Neuronal stem cell (in vitro differentiated cells): Measurements from ENCODE around the gene TUBGCP5.
A peak's percentile ranks its signal among the peaks of the same experiment; 100 is the strongest.

ENCODE experiments used
- DNase-seq: peaks from one replicate; pipeline ENCODE4 v3.0.0-alpha.2; 2013; ENCODE audit warnings: low spot score
- H2AFZ ChIP-seq: one replicate; pipeline ENCODE4 v1.6.1; 2013; ENCODE audit warnings: mild to moderate bottlenecking, low read length, inconsistent platforms
- H2AK5ac ChIP-seq: 2 replicates; pipeline ENCODE4 v1.6.1; 2013; ENCODE audit warnings: low read depth, mild to moderate bottlenecking, inconsistent platforms, low read length, moderate library complexity, mixed read lengths
- H2BK120ac ChIP-seq: 2 replicates; pipeline ENCODE4 v1.6.1; 2013; ENCODE audit warnings: low read depth, mild to moderate bottlenecking, inconsistent platforms, low read length, moderate library complexity, mixed read lengths
- H2BK12ac ChIP-seq: one replicate; pipeline ENCODE4 v1.6.1; 2013; ENCODE audit warnings: low read length, inconsistent platforms
- H2BK15ac ChIP-seq: 2 replicates; pipeline ENCODE4 v1.6.1; 2013; ENCODE audit warnings: mild to moderate bottlenecking, low read length, inconsistent platforms, mixed read lengths
- H2BK5ac ChIP-seq: one replicate; pipeline ENCODE4 v1.6.1; 2013; ENCODE audit warnings: inconsistent platforms, mild to moderate bottlenecking, low read length, moderate library complexity
- H3K14ac ChIP-seq: one replicate; pipeline ENCODE4 v1.6.1; 2013; ENCODE audit warnings: low read length, inconsistent platforms
- H3K18ac ChIP-seq: 2 replicates; pipeline ENCODE4 v1.6.1; 2013; ENCODE audit warnings: low read length, inconsistent platforms
- H3K23ac ChIP-seq: 2 replicates; pipeline ENCODE4 v1.6.1; 2013; ENCODE audit warnings: low read depth, mild to moderate bottlenecking, mixed read lengths, low read length, inconsistent platforms; ENCODE audit not compliant: poor library complexity
- H3K27ac ChIP-seq: replicated peaks from 3 replicates; pipeline ENCODE4 v1.5.1; 2013; ENCODE audit warnings: low read length, inconsistent platforms
- H3K27me3 ChIP-seq, 3 experiments: 2 replicates each; pipeline ENCODE4 v1.6.1; 2013; ENCODE audit warnings: low read length in 3 of 3, mild to moderate bottlenecking in 2 of 3, inconsistent platforms in 1 of 3, low read depth in 1 of 3, mixed read lengths in 1 of 3, moderate library complexity in 1 of 3; ENCODE audit not compliant: control insufficient read depth in 3 of 3, insufficient read depth in 3 of 3
- H3K36me3 ChIP-seq, 2 donors: replicated peaks in 1 of 2; 2 replicates each; pipeline ENCODE4 v1.6.1; 2013; ENCODE audit warnings: low read length in 2 of 2; ENCODE audit not compliant: control insufficient read depth in 2 of 2, insufficient read depth in 2 of 2
- H3K4ac ChIP-seq: 2 replicates; pipeline ENCODE4 v1.6.1; 2013; ENCODE audit warnings: inconsistent platforms, mild to moderate bottlenecking, low read length, moderate library complexity
- H3K4me1 ChIP-seq, 2 donors: 1 replicate in 1 of 2; 2 replicates in 1 of 2; pipeline ENCODE4 v1.6.1; 2013; ENCODE audit warnings: low read length in 2 of 2, low read depth in 1 of 2; ENCODE audit not compliant: control insufficient read depth in 2 of 2, insufficient read depth in 1 of 2
- H3K4me2 ChIP-seq: one replicate; pipeline ENCODE4 v1.6.1; 2013; ENCODE audit warnings: mild to moderate bottlenecking, low read length, inconsistent platforms; ENCODE audit not compliant: insufficient read depth, poor library complexity, severe bottlenecking
- H3K4me3 ChIP-seq, 2 donors: 2 replicates each; pipeline ENCODE4 v1.5.1; 2013; ENCODE audit warnings: low read length in 2 of 2, mild to moderate bottlenecking in 2 of 2, inconsistent platforms in 1 of 2, moderate library complexity in 1 of 2
- H3K79me1 ChIP-seq: one replicate; pipeline ENCODE4 v1.6.1; 2013; ENCODE audit warnings: low read depth, mild to moderate bottlenecking, inconsistent platforms, low read length, moderate library complexity
- H3K9ac ChIP-seq: one replicate; pipeline ENCODE4 v1.6.1; 2013; ENCODE audit warnings: mild to moderate bottlenecking, low read depth, low read length, inconsistent platforms; ENCODE audit not compliant: poor library complexity
- H3K9me3 ChIP-seq, 2 donors: replicated peaks in 1 of 2; 2 replicates each; pipeline versions ENCODE3 to v1.6.1; 2013; ENCODE audit warnings: low read length in 2 of 2, mild to moderate bottlenecking in 2 of 2, inconsistent platforms in 1 of 2, low read depth in 1 of 2, mixed read lengths in 1 of 2, moderate library complexity in 1 of 2; ENCODE audit not compliant: control insufficient read depth in 2 of 2, insufficient read depth in 1 of 2
- H4K8ac ChIP-seq: one replicate; pipeline ENCODE4 v1.6.1; 2013; ENCODE audit warnings: low read depth, mild to moderate bottlenecking, inconsistent platforms, low read length, moderate library complexity
- H4K91ac ChIP-seq: one replicate; pipeline ENCODE4 v1.6.1; 2013; ENCODE audit warnings: low read length, low read depth, mild to moderate bottlenecking, inconsistent platforms; ENCODE audit not compliant: poor library complexity
- WGBS, 2 donors: extraction: QIAGEN DNeasy Blood & Tissue Kit; methylation state at CpG; one replicate each; pipeline ENCODE4 v1.1.7; 2013; ENCODE audit warnings: missing lambda C conversion rate in 2 of 2, mixed read lengths in 1 of 2; ENCODE audit not compliant: insufficient read length in 2 of 2, insufficient replicate concordance in 1 of 2; ENCODE audit errors: extremely low coverage in 2 of 2; 5-methylcytosine and 5-hydroxymethylcytosine counted together

TUBGCP5 gene

GRCh38 chr15:22966321-22967083, 72.9 kb downstream of the TUBGCP5 start:
- Histone ChIP-seq H3K36me3 (peaks cover 3 to 10% of the 10 kb centered on the region in 2 donors), H2BK12ac (no peak overlapping the region), H3K18ac (peak overlapping the region; percentile 15), H3K4ac (no peak overlapping the region), H2BK15ac (no peak overlapping the region), H4K91ac (no peak overlapping the region), H2BK5ac (no peak overlapping the region), H2BK120ac (no peak overlapping the region), H2AFZ (no peak overlapping the region), H3K9ac (no peak overlapping the region), H3K23ac (no peak overlapping the region), H3K14ac (no peak overlapping the region), H4K8ac (no peak overlapping the region), H3K4me1 (peaks cover 0 to 4% of the 10 kb centered on the region in 2 donors), H3K4me3 (no peak overlapping the region), H2AK5ac (no peak overlapping the region), H3K27me3 (no peaks in the 10 kb centered on the region), H3K27ac (no peak overlapping the region), H3K4me2 (no peak overlapping the region), H3K79me1 (peaks cover 18% of the 10 kb centered on the region), H3K9me3 (peaks cover 2 to 15% of the 10 kb centered on the region in 2 donors)
- DNase-seq, result no peak
- no CpG with 5 or more reads among the region's 20 CpGs for WGBS, 2 donors

- no peak overlapping the region for H4K91ac ChIP-seq
- no peak overlapping the region for H3K14ac ChIP-seq
- no peak overlapping the region for H2BK120ac ChIP-seq
- no CpG with 5 or more reads among the region's 12 CpGs for WGBS, 2 donors
- no peak overlapping the region for H4K8ac ChIP-seq
- no peak overlapping the region for H2AFZ ChIP-seq
- no peak overlapping the region for H3K27ac ChIP-seq
- H2BK12ac ChIP-seq, result no peak overlapping the region
- H3K4me2 ChIP-seq, result no peak overlapping the region
- no peak overlapping the region for H3K18ac ChIP-seq
- no peak overlapping the region for H3K4me3 ChIP-seq
- peaks cover 19% of the 10 kb centered on the region for H3K79me1 ChIP-seq
- no peak overlapping the region for H2AK5ac ChIP-seq
- no peaks in the 10 kb centered on the region for H3K27me3 ChIP-seq
- H2BK15ac ChIP-seq, result no peak overlapping the region
- H3K4me1 ChIP-seq, result peaks cover 0 to 10% of the 10 kb centered on the region in 2 donors
- peaks cover 2 to 10% of the 10 kb centered on the region in 2 donors for H3K36me3 ChIP-seq
- no peak overlapping the region for H3K4ac ChIP-seq
- no peak overlapping the region for H2BK5ac ChIP-seq
- no peak overlapping the region for H3K23ac ChIP-seq
- no peak overlapping the region for H3K9ac ChIP-seq
- H3K9me3 ChIP-seq, result peaks cover 0 to 2% of the 10 kb centered on the region in 2 donors
- DNase-seq, result no peak
Measured at GRCh38 chr15:22963641-22964040, 75.7 kb downstream of the TUBGCP5 start.

DNA sequence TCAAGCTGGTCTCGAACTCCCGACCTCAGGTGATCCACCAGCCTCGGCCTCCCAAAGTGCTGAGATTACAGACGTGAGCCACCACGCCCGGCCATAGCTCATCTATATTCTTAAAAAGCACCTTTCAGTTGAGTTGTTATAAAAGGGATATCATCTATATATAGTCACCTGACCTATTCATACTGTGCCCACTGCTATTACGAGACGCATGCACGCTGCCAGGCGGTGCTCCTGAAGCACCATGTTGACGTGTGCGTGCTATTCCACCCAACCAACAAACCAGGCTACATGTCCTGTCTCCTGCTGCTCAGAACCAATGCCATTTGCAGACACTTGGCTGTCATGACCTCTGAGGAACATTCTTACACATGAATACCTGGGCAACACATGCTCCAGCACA, 76.8 kb downstream of the TUBGCP5 start:
- H2BK120ac ChIP-seq, result no peak overlapping the region
- H3K79me1 ChIP-seq, result peaks cover 17% of the 10 kb centered on the region
- no peak overlapping the region for H2BK15ac ChIP-seq
- peaks cover 2 to 10% of the 10 kb centered on the region in 2 donors for H3K36me3 ChIP-seq
- H4K91ac ChIP-seq, result no peak overlapping the region
- no peak overlapping the region for H3K27ac ChIP-seq
- no peak overlapping the region for H2BK12ac ChIP-seq
- no CpG with 5 or more reads among the region's 12 CpGs for WGBS, 2 donors
- no peak overlapping the region for H3K4ac ChIP-seq
- no peak overlapping the region for H3K14ac ChIP-seq
- no peak for DNase-seq
- peaks cover 0 to 2% of the 10 kb centered on the region in 2 donors for H3K9me3 ChIP-seq
- H3K27me3 ChIP-seq, result no peaks in the 10 kb centered on the region
- H3K23ac ChIP-seq, result no peak overlapping the region
- H2AFZ ChIP-seq, result no peak overlapping the region
- no peak overlapping the region for H3K9ac ChIP-seq
- H2BK5ac ChIP-seq, result no peak overlapping the region
- H4K8ac ChIP-seq, result no peak overlapping the region
- peaks cover 0 to 12% of the 10 kb centered on the region in 2 donors for H3K4me1 ChIP-seq
- H3K18ac ChIP-seq, result no peak overlapping the region
- H2AK5ac ChIP-seq, result no peak overlapping the region
- no peak overlapping the region for H3K4me2 ChIP-seq
- H3K4me3 ChIP-seq, result no peak overlapping the region

GRCh38 chr15:22961762-22962161, 77.6 kb downstream of the TUBGCP5 start:
- no peak overlapping the region for H3K4ac ChIP-seq
- H3K27ac ChIP-seq, result no peak overlapping the region
- H3K4me2 ChIP-seq, result no peak overlapping the region
- peaks cover 13% of the 10 kb centered on the region for H3K79me1 ChIP-seq
- H3K9me3 ChIP-seq, result peaks cover 0 to 2% of the 10 kb centered on the region in 2 donors
- peaks cover 2 to 10% of the 10 kb centered on the region in 2 donors for H3K36me3 ChIP-seq
- no peaks in the 10 kb centered on the region for H3K27me3 ChIP-seq
- no peak overlapping the region for H2AFZ ChIP-seq
- no peak overlapping the region for H3K23ac ChIP-seq
- peaks cover 1 to 13% of the 10 kb centered on the region in 2 donors for H3K4me1 ChIP-seq
- H2BK15ac ChIP-seq, result no peak overlapping the region
- no peak overlapping the region for H3K4me3 ChIP-seq
- H2BK12ac ChIP-seq, result no peak overlapping the region
- WGBS, 2 donors, result no CpG with 5 or more reads among the region's 1 CpG
- no peak overlapping the region for H4K91ac ChIP-seq
- no peak overlapping the region for H4K8ac ChIP-seq
- no peak overlapping the region for H3K18ac ChIP-seq
- no peak overlapping the region for H3K14ac ChIP-seq
- H2BK5ac ChIP-seq, result no peak overlapping the region
- H3K9ac ChIP-seq, result no peak overlapping the region
- H2AK5ac ChIP-seq, result no peak overlapping the region
- H2BK120ac ChIP-seq, result no peak overlapping the region
- DNase-seq, result no peak
